Epithelial cell of esophagus (primary cell): ENCODE data around the gene FASTK.

Experiments
- DNase-seq: peaks from one replicate; pipeline ENCODE4 v3.0.0; 2010; ENCODE audit warnings: low read depth
- H3K4me3 ChIP-seq: 2 replicates; pipeline ENCODE4 v1.5.1; 2011; ENCODE audit warnings: mild to moderate bottlenecking, low read length, control low read depth
- CTCF ChIP-seq: IDR thresholded peaks from 2 replicates; pipeline ENCODE4 v1.5.1; 2011; ENCODE audit warnings: low read depth, mild to moderate bottlenecking, low read length, control low read depth, inconsistent platforms; ENCODE audit not compliant: insufficient read depth; ENCODE audit errors: missing control alignments

FASTK gene

GRCh38 chr7:151070574-151070960 lies 10.0 kb downstream of the FASTK start:
- TF ChIP-seq CTCF, result no peak
- no peak for DNase-seq
- no peak overlapping the region for H3K4me3 ChIP-seq

- no peak for DNase-seq
- no peak for TF ChIP-seq CTCF
- no peak overlapping the region for H3K4me3 ChIP-seq
Measured at GRCh38 chr7:151069841-151070573, 10.6 kb downstream of the FASTK start.

GRCh38 chr7:151068069-151068773 lies 12.4 kb downstream of the FASTK start:
- no peak for DNase-seq
- no peak overlapping the region for H3K4me3 ChIP-seq
- TF ChIP-seq CTCF, result no peak

GRCh38 chr7:151066273-151066974 lies 14.2 kb downstream of the FASTK start:
- TF ChIP-seq CTCF, result no peak
- DNase-seq, result no peak
- no peak overlapping the region for H3K4me3 ChIP-seq

- TF ChIP-seq CTCF, result no peak
- no peak for DNase-seq
- no peak overlapping the region for H3K4me3 ChIP-seq
Measured at GRCh38 chr7:151065516-151065915, 15.1 kb downstream of the FASTK start.

- no peak for TF ChIP-seq CTCF
- DNase-seq, result no peak
Measured at GRCh38 chr7:151064993-151065392, 15.6 kb downstream of the FASTK start.

More at GRCh38 chr7:151064993-151065392, 15.6 kb downstream of the FASTK start:
- no peak overlapping the region for H3K4me3 ChIP-seq
